Mesendoderm (in vitro differentiated cells): ENCODE measurements around the gene AMDHD2.

ENCODE experiments used
- DNase-seq: peaks from one replicate; pipeline ENCODE4 v3.0.0; 2013
- H2AK5ac ChIP-seq: 2 replicates; pipeline ENCODE4 v1.6.1; 2013; ENCODE audit warnings: low read length, inconsistent platforms
- H2BK120ac ChIP-seq: 2 replicates; pipeline ENCODE4 v1.6.1; 2013; ENCODE audit warnings: low read depth, mild to moderate bottlenecking, low read length, moderate library complexity, mixed read lengths
- H2BK15ac ChIP-seq: replicated peaks from 2 replicates; pipeline ENCODE4 v1.6.1; 2013; ENCODE audit warnings: low read depth, mild to moderate bottlenecking, moderate library complexity
- H2BK5ac ChIP-seq: 2 replicates; pipeline ENCODE4 v1.6.1; 2013; ENCODE audit warnings: low read length, inconsistent platforms
- H3K18ac ChIP-seq: 2 replicates; pipeline ENCODE4 v1.6.1; 2013; ENCODE audit warnings: mild to moderate bottlenecking, low read length, mixed read lengths
- H3K23ac ChIP-seq: one replicate; pipeline ENCODE4 v1.6.1; 2013; ENCODE audit warnings: low read length
- H3K27ac ChIP-seq: 2 replicates; pipeline ENCODE4 v1.5.1; 2013; ENCODE audit warnings: low read depth, mild to moderate bottlenecking, inconsistent platforms, low read length, moderate library complexity
- H3K27me3 ChIP-seq: 2 replicates; pipeline ENCODE4 v1.6.1; 2013; ENCODE audit warnings: low read length, control low read depth, mild to moderate bottlenecking, inconsistent platforms; ENCODE audit not compliant: insufficient read depth, poor library complexity
- H3K36me3 ChIP-seq: 2 replicates; pipeline ENCODE4 v1.6.1; 2013; ENCODE audit warnings: low read length, inconsistent platforms; ENCODE audit not compliant: control insufficient read depth, insufficient read depth
- H3K4ac ChIP-seq: one replicate; pipeline ENCODE4 v1.6.1; 2013; ENCODE audit warnings: low read depth, mild to moderate bottlenecking, low read length, moderate library complexity
- H3K4me1 ChIP-seq: 2 replicates; pipeline ENCODE4 v1.6.1; 2013; ENCODE audit warnings: low read depth, low read length, inconsistent platforms; ENCODE audit not compliant: control insufficient read depth
- H3K4me2 ChIP-seq: 2 replicates; pipeline ENCODE4 v1.6.1; 2013; ENCODE audit warnings: low read length
- H3K4me3 ChIP-seq: 2 replicates; pipeline ENCODE4 v1.5.1; 2013; ENCODE audit warnings: mild to moderate bottlenecking, low read length
- H3K56ac ChIP-seq: one replicate; pipeline ENCODE4 v1.6.1; 2013; ENCODE audit warnings: low read length
- H3K79me1 ChIP-seq: 2 replicates; pipeline ENCODE4 v1.6.1; 2013; ENCODE audit warnings: low read length, inconsistent platforms
- H3K79me2 ChIP-seq: 2 replicates; pipeline ENCODE4 v1.6.1; 2013; ENCODE audit warnings: mild to moderate bottlenecking, low read length; ENCODE audit not compliant: control insufficient read depth, insufficient read depth
- H3K9ac ChIP-seq: 2 replicates; pipeline ENCODE4 v1.6.1; 2013; ENCODE audit warnings: low read length, inconsistent platforms
- H4K5ac ChIP-seq: one replicate; pipeline ENCODE4 v1.6.1; 2013; ENCODE audit warnings: low read length
- H4K8ac ChIP-seq: one replicate; pipeline ENCODE4 v1.6.1; 2013; ENCODE audit warnings: low read depth, mild to moderate bottlenecking, control low read depth, low read length, moderate library complexity
- WGBS: extraction: QIAGEN DNeasy Blood & Tissue Kit; methylation state at CpG from one replicate; pipeline ENCODE4 v1.1.7; 2013; ENCODE audit warnings: low lambda C conversion rate, missing lambda C conversion rate; ENCODE audit not compliant: insufficient coverage; ENCODE audit errors: extremely low coverage; 5-methylcytosine and 5-hydroxymethylcytosine counted together

Gene AMDHD2

DNA sequence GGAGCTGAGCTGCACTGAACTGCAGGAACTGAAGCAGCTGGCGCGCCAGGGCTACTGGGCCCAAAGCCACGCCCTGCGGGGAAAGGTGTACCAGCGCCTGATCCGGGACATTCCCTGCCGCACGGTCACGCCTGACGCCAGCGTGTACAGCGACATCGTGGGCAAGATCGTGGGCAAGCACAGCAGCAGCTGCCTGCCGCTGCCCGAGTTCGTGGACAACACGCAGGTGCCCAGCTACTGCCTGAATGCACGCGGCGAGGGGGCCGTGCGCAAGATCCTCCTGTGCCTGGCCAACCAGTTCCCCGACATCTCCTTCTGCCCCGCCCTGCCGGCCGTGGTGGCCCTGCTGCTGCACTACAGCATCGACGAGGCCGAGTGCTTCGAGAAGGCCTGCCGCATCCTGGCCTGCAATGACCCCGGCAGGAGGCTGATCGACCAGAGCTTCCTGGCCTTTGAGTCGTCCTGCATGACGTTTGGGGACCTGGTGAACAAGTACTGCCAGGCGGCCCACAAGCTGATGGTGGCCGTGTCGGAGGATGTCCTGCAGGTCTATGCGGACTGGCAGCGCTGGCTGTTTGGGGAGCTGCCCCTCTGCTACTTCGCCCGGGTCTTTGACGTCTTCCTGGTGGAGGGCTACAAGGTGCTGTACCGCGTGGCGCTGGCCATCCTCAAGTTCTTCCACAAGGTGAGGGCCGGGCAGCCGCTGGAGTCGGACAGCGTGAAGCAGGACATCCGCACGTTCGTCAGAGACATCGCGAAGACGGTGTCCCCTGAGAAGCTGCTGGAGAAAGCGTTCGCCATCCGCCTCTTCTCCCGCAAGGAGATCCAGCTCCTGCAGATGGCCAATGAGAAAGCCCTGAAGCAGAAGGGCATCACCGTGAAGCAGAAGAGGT is 23.7 kb upstream of the AMDHD2 start:
- Histone ChIP-seq H3K79me1 (no peaks in the 10 kb centered on the region), H2BK5ac (no peak overlapping the region), H3K27ac (no peak overlapping the region)

DNA sequence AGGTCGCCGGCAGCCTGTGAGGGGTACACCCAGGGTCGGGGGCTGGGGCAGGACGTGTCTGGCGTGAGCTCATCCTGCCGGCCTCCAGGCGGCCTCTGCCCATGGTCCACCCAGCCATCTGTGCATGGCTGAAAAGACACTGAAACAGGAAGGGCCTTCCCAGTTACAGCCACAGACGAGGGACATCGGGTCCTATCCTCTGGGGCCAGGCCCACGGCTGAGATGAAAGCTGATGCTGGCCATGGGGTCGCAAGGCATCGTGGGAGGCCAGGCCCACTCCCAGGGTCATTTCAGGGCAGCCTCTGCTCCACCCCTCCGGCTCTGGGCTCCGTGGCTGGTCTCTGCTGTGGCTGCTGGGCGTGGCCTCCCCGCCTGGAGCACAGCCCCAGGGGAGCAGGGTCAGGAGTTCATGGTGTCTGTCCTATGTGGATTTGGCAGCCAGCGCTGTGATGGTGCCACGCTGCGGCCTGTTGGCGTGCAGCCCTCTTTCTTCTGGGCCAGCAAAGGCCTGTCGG is 23.0 kb upstream of the AMDHD2 start:
- Histone ChIP-seq H3K23ac (no peak overlapping the region), H3K36me3 (no peaks in the 10 kb centered on the region), H2AK5ac (no peak overlapping the region), H3K27me3 (no peaks in the 10 kb centered on the region), H3K4me3 (no peak overlapping the region), H2BK15ac (no peak overlapping the region), H2BK120ac (no peak overlapping the region), H3K56ac (no peak overlapping the region), H2BK5ac (no peak overlapping the region), H3K4ac (no peak overlapping the region), H3K18ac (no peak overlapping the region), H3K79me1 (no peaks in the 10 kb centered on the region), H4K8ac (no peak overlapping the region), H3K4me1 (no peaks in the 10 kb centered on the region), H3K4me2 (no peak overlapping the region), H3K27ac (no peak overlapping the region), H3K9ac (no peak overlapping the region), H4K5ac (no peak overlapping the region), H3K79me2 (no peaks in the 10 kb centered on the region)
- WGBS = no CpG with 5 or more reads among the region's 21 CpGs
- DNase-seq = no peak

More for the DNA sequence above, 23.7 kb upstream of the AMDHD2 start:
- Histone ChIP-seq H2AK5ac (no peak overlapping the region), H3K4ac (no peak overlapping the region), H2BK15ac (no peak overlapping the region), H3K18ac (no peak overlapping the region), H3K4me1 (no peaks in the 10 kb centered on the region), H3K9ac (no peak overlapping the region), H4K8ac (no peak overlapping the region), H3K4me2 (no peak overlapping the region), H2BK120ac (no peak overlapping the region), H3K27me3 (no peaks in the 10 kb centered on the region), H3K4me3 (no peak overlapping the region), H3K23ac (no peak overlapping the region), H3K56ac (no peak overlapping the region), H3K36me3 (no peaks in the 10 kb centered on the region), H3K79me2 (no peaks in the 10 kb centered on the region), H4K5ac (no peak overlapping the region)
- no peak for DNase-seq
- WGBS = no CpG with 5 or more reads among the region's 62 CpGs

DNA sequence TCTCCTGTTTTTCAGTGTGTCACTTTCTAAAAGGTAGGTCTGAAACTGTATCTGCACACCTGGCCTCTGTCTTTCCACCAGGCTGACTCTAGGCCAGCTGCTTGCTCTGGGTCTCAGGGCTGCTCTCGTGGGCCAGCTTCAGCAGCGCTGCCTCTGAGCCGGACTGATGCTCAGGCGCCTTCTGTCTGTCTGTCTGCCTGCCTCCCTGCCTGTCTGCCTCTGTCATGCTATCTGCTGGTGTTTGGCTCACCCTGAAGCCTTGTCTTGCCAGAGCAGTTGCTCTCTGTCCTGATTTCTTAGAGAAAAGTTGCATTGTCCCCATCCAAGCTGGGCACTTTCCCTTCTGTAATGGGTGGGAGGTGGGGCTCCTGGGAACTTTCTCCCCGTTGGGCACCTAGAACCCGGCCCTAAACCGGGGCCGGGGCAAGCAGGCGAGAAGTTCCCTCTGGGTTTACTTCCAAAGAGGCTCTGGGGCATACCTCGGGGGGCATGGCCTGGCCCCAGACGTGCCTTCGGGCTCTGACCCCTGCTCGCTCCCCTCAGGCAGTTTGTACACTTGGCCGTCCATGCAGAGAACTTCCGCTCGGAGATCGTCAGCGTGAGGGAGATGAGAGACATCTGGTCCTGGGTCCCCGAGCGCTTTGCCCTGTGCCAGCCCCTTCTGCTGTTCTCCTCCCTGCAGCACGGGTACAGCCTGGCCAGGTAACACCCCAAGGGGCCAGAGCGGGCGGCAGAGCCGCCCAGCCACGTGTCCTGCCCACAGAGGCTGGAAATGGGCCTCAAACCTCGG is 22.3 kb upstream of the AMDHD2 start:
- no peak overlapping the region for H2BK120ac ChIP-seq
- no peak overlapping the region for H3K4me2 ChIP-seq
- no peak overlapping the region for H4K5ac ChIP-seq
- H2BK5ac ChIP-seq = no peak overlapping the region
- H4K8ac ChIP-seq = no peak overlapping the region
- no peaks in the 10 kb centered on the region for H3K79me2 ChIP-seq
- H3K36me3 ChIP-seq = no peaks in the 10 kb centered on the region
- H3K4me1 ChIP-seq = no peaks in the 10 kb centered on the region
- no peak overlapping the region for H3K9ac ChIP-seq
- H3K56ac ChIP-seq = no peak overlapping the region
- H3K18ac ChIP-seq = no peak overlapping the region
- no peak for DNase-seq
- no peaks in the 10 kb centered on the region for H3K27me3 ChIP-seq
- no peak overlapping the region for H3K4ac ChIP-seq
- H3K79me1 ChIP-seq = no peaks in the 10 kb centered on the region
- H2BK15ac ChIP-seq = no peak overlapping the region
- no peak overlapping the region for H3K4me3 ChIP-seq
- H3K27ac ChIP-seq = no peak overlapping the region
- no peak overlapping the region for H3K23ac ChIP-seq
- H2AK5ac ChIP-seq = no peak overlapping the region
- WGBS = no CpG with 5 or more reads among the region's 26 CpGs

DNA sequence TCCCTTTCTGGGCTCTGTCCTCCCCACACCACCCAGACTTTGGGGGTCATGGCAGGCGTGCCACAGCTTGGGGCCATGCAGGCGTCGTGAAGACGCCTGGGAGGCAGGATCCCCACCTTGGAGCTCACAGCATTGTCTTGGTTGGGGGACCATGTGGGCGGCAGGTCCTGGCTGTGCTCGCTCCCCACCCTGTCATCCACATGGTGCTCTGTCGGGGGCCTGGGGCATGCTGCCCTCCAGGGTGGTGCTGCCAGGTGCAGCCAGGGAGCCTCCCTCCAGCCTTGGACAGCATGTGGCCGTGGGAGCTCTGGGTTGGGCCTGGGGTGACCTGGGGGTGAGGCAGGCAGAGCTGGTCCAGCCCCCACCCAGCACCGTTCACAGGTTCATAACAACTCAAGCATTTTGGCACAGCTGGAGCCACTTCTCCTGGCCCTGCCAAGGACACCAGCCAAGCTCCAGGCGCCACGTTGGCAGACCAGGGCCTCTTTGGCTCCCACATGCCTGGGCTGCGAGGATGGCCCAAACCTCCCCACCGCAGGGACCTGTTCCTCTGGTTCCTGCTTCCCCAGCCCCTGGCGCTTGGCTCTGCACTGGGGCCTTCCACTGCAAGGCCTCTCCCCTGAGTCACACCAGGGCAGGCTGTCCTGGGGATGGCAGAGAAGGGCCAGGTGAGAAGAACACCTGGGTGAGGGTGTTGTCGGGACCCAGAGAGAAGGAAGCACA is 21.5 kb upstream of the AMDHD2 start:
- H2AK5ac ChIP-seq = no peak overlapping the region
- WGBS = no CpG with 5 or more reads among the region's 15 CpGs
- no peak overlapping the region for H3K9ac ChIP-seq
- no peaks in the 10 kb centered on the region for H3K79me2 ChIP-seq
- no peak overlapping the region for H3K56ac ChIP-seq
- no peak overlapping the region for H3K4me2 ChIP-seq
- no peak overlapping the region for H2BK15ac ChIP-seq
- no peak overlapping the region for H2BK5ac ChIP-seq
- no peak overlapping the region for H2BK120ac ChIP-seq
- H3K23ac ChIP-seq = no peak overlapping the region
- H3K27me3 ChIP-seq = no peaks in the 10 kb centered on the region
- no peaks in the 10 kb centered on the region for H3K36me3 ChIP-seq
- no peak overlapping the region for H3K18ac ChIP-seq
- H3K27ac ChIP-seq = no peak overlapping the region
- no peak overlapping the region for H4K5ac ChIP-seq
- H3K79me1 ChIP-seq = no peaks in the 10 kb centered on the region
- no peak overlapping the region for H4K8ac ChIP-seq
- no peak overlapping the region for H3K4ac ChIP-seq
- no peaks in the 10 kb centered on the region for H3K4me1 ChIP-seq
- H3K4me3 ChIP-seq = no peak overlapping the region
- no peak for DNase-seq

DNA sequence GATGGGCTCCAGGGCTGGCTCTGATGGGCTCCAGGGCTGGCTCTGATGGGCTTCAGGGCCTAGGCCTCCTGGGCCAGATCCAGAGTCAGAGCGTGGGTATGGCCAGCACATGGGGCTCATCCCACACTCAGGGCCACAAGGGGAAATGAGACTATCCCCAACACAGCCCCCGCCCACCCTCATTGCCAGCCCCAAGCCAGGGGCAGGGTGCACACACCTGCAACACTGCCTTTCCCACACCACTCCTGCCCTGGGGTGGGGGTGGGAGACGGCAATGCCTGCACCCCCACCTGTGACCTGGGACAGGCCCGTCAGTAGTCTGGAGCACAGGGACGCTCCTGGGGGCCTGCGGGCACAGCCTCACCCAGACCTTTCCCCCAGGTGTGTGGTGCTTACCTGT is 20.7 kb upstream of the AMDHD2 start:
- no peaks in the 10 kb centered on the region for H3K27me3 ChIP-seq
- H3K36me3 ChIP-seq = no peaks in the 10 kb centered on the region
- H3K4me1 ChIP-seq = no peaks in the 10 kb centered on the region
- no peaks in the 10 kb centered on the region for H3K79me1 ChIP-seq
- no peak overlapping the region for H3K4ac ChIP-seq
- no peak overlapping the region for H3K4me2 ChIP-seq
- no peak overlapping the region for H2BK5ac ChIP-seq
- no peak overlapping the region for H3K27ac ChIP-seq
- H4K8ac ChIP-seq = no peak overlapping the region
- WGBS = no CpG with 5 or more reads among the region's 6 CpGs
- H3K23ac ChIP-seq = no peak overlapping the region
- no peak overlapping the region for H3K56ac ChIP-seq
- no peak overlapping the region for H2BK120ac ChIP-seq
- no peak overlapping the region for H3K18ac ChIP-seq
- no peak overlapping the region for H2AK5ac ChIP-seq
- H3K9ac ChIP-seq = no peak overlapping the region
- DNase-seq = no peak
- H4K5ac ChIP-seq = no peak overlapping the region
- H3K4me3 ChIP-seq = no peak overlapping the region
- no peaks in the 10 kb centered on the region for H3K79me2 ChIP-seq
- no peak overlapping the region for H2BK15ac ChIP-seq
